KMS-11 (cell line): Measurements from ENCODE around the gene IGFBP2.

Experiments used
- H2AFZ ChIP-seq: fragments of 200-600 bp; sonication (generic); 2 replicates; pipeline ENCODE4 v1.6.1; 2016; ENCODE audit warnings: antibody characterized with exemption, mixed run types, low read depth
- H3K27ac ChIP-seq: fragments of 200-600 bp; sonication (generic); 2 replicates; pipeline ENCODE4 v1.6.1; 2016; ENCODE audit warnings: mild to moderate bottlenecking, mixed run types
- H3K27me3 ChIP-seq: fragments of 200-600 bp; sonication (generic); 2 replicates; pipeline ENCODE4 v1.6.1; 2017; ENCODE audit warnings: mild to moderate bottlenecking, low read depth, mixed run types, moderate library complexity; ENCODE audit not compliant: insufficient read depth
- H3K36me3 ChIP-seq: fragments of 200-600 bp; sonication (generic); 2 replicates; pipeline ENCODE4 v1.6.1; 2017; ENCODE audit warnings: mild to moderate bottlenecking, mixed run types; ENCODE audit not compliant: insufficient read depth
- H3K4me1 ChIP-seq: fragments of 200-600 bp; sonication (generic); 2 replicates; pipeline ENCODE4 v1.6.1; 2016; ENCODE audit warnings: mild to moderate bottlenecking, low read depth, mixed run types; ENCODE audit not compliant: poor library complexity, severe bottlenecking
- H3K4me2 ChIP-seq: fragments of 200-600 bp; sonication (generic); 2 replicates; pipeline ENCODE4 v1.7.0; 2016; ENCODE audit warnings: mild to moderate bottlenecking, mixed run types
- H3K4me3 ChIP-seq: fragments of 200-600 bp; sonication (generic); IDR thresholded peaks from 2 replicates; pipeline ENCODE4 v1.6.1; 2017; ENCODE audit warnings: low read depth, low read length, mixed read lengths; ENCODE audit not compliant: insufficient read depth
- H3K79me2 ChIP-seq: fragments of 200-600 bp; sonication (generic); 2 replicates; pipeline ENCODE4 v1.6.1; 2016; ENCODE audit warnings: low read depth, mixed run types; ENCODE audit not compliant: insufficient read depth
- H3K9ac ChIP-seq: fragments of 200-600 bp; sonication (generic); 2 replicates; pipeline ENCODE4 v1.6.1; 2016; ENCODE audit warnings: mild to moderate bottlenecking, mixed run types
- H4K20me1 ChIP-seq: fragments of 200-600 bp; sonication (generic); 2 replicates; pipeline ENCODE4 v1.6.1; 2016; ENCODE audit warnings: mild to moderate bottlenecking, mixed run types; ENCODE audit not compliant: insufficient read depth
- TF ChIP-seq, protein P1 (sequence below): fragments of 200-600 bp; sonication (generic); conservative IDR thresholded peaks from 2 replicates; pipeline ENCODE4 v1.6.1; 2017; ENCODE audit warnings: low read depth, mild to moderate bottlenecking, antibody characterized with exemption, low read length, moderate library complexity, mixed read lengths

The IGFBP2 gene

DNA sequence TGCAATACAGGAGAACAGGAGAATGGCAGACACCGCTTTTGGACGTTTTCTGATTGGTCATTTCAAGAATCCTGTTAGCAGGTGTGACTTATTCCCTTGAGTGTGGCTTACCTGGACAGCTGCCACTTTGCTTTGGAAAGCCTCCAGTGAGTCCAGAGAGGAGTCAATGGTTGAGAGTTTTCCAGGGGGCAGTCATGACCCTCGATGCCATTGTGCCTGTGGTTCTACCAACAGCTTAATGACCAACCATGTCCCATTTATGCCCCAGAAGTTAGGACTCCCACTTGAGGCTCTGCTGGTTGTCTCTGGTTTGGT, 12.4 kb downstream of the IGFBP2 start:
- Histone ChIP-seq H3K36me3 (no peaks in the 10 kb centered on the region), H3K9ac (no peak overlapping the region)

DNA sequence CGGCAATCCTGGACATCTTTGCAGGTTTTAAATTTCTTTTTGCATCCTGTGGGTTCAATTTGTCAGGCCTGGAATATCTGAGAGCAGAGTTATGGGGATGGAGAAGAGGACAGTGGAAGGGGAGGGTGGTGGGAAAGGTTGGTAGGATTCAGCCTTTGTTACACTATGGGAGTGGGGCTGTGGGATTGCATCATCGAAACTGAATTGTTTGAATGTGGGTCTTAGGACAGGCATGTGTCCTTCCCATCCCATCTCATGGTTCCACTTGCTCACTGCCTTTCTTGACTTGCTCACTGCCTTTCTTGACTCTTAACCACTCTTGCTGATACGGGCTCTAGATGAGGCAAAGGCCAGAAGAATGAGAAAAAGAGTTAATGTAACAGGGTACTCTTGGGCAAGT, 12.9 kb downstream of the IGFBP2 start:
- Histone ChIP-seq H3K9ac (no peak overlapping the region), H3K36me3 (no peaks in the 10 kb centered on the region), H4K20me1 (no peaks in the 10 kb centered on the region), H3K4me1 (no peaks in the 10 kb centered on the region), H3K27ac (no peak overlapping the region), H3K4me2 (no peak overlapping the region), H2AFZ (no peak overlapping the region), H3K27me3 (no peaks in the 10 kb centered on the region), H3K4me3 (no peak overlapping the region), H3K79me2 (no peaks in the 10 kb centered on the region)
- TF ChIP-seq, protein P1, sequence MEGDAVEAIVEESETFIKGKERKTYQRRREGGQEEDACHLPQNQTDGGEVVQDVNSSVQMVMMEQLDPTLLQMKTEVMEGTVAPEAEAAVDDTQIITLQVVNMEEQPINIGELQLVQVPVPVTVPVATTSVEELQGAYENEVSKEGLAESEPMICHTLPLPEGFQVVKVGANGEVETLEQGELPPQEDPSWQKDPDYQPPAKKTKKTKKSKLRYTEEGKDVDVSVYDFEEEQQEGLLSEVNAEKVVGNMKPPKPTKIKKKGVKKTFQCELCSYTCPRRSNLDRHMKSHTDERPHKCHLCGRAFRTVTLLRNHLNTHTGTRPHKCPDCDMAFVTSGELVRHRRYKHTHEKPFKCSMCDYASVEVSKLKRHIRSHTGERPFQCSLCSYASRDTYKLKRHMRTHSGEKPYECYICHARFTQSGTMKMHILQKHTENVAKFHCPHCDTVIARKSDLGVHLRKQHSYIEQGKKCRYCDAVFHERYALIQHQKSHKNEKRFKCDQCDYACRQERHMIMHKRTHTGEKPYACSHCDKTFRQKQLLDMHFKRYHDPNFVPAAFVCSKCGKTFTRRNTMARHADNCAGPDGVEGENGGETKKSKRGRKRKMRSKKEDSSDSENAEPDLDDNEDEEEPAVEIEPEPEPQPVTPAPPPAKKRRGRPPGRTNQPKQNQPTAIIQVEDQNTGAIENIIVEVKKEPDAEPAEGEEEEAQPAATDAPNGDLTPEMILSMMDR: no peak

More for the DNA sequence above, 12.4 kb downstream of the IGFBP2 start:
- H3K79me2 ChIP-seq: no peaks in the 10 kb centered on the region
- H3K4me2 ChIP-seq: no peak overlapping the region
- no peak overlapping the region for H2AFZ ChIP-seq
- TF ChIP-seq, protein P1: no peak
- no peaks in the 10 kb centered on the region for H3K4me1 ChIP-seq
- H3K27ac ChIP-seq: no peak overlapping the region
- H4K20me1 ChIP-seq: no peaks in the 10 kb centered on the region
- no peak overlapping the region for H3K4me3 ChIP-seq
- no peaks in the 10 kb centered on the region for H3K27me3 ChIP-seq

DNA sequence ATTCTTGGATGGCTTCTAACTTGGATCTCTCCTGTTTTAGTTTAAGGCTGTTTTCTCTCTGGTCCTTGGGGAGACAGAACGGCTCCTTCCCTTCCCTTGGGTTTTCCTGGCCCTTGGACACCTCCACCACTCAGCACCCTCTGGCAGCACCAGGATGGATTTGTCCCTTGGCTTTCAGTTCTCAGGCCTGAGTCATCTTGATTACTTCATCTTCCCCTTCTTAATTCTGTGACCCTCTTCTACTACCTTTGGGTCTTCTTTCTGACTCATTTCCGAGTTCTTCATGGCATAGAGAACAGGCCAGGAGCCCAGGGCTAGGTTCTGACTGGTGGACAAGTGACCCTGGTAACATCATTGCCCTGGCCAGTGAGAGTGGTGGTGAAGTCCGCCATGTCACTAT, 14.9 kb downstream of the IGFBP2 start:
- TF ChIP-seq, protein P1: no peak
- H3K27me3 ChIP-seq: no peaks in the 10 kb centered on the region
- no peaks in the 10 kb centered on the region for H3K79me2 ChIP-seq
- no peak overlapping the region for H3K4me2 ChIP-seq
- H3K27ac ChIP-seq: no peak overlapping the region
- no peaks in the 10 kb centered on the region for H3K36me3 ChIP-seq
- H4K20me1 ChIP-seq: no peaks in the 10 kb centered on the region
- H3K4me3 ChIP-seq: no peak overlapping the region
- no peak overlapping the region for H3K9ac ChIP-seq
- H3K4me1 ChIP-seq: no peaks in the 10 kb centered on the region
- no peak overlapping the region for H2AFZ ChIP-seq

DNA sequence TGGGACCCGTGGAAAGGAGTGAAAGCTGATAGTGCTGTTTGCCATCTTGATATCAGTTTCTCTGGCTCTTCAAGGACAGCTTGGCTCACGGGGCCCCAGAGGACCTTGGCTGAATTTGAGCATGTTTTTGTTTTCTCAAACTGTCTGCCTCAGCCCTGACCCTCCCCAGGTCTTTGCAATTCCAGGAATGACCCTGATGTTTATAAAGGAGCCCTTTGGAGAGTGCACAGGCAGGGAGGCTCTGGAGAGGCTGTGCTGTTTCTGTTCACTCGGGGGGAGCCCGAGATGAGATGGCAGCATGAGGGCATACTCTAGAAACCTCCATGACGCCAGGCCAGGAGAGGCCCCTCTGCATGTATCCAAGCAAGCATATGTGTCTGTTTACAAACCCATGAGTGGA, 16.4 kb downstream of the IGFBP2 start:
- no peak overlapping the region for H3K27ac ChIP-seq
- H3K4me1 ChIP-seq: no peaks in the 10 kb centered on the region
- no peak overlapping the region for H3K4me3 ChIP-seq
- no peaks in the 10 kb centered on the region for H4K20me1 ChIP-seq
- no peaks in the 10 kb centered on the region for H3K27me3 ChIP-seq
- H3K79me2 ChIP-seq: no peaks in the 10 kb centered on the region
- no peak overlapping the region for H3K4me2 ChIP-seq
- TF ChIP-seq, protein P1: no peak
- H2AFZ ChIP-seq: no peak overlapping the region
- H3K9ac ChIP-seq: no peak overlapping the region
- H3K36me3 ChIP-seq: no peaks in the 10 kb centered on the region
